RWPE1 (cell line): ENCODE data around the gene DEAF1.
A peak's percentile ranks its signal among the peaks of the same experiment; 100 is the strongest.

Source experiments
- CTCF ChIA-PET: fragments of 350-600 bp; sonication (Branson Sonifier 250); formaldehyde crosslinking; extraction: SDS; loops from one replicate; lab custom pipeline; 2021; lab: Yijun Ruan, JAX
- POLR2A ChIA-PET: fragments of 400-600 bp; formaldehyde crosslinking; extraction: SDS; loops from one replicate; lab custom pipeline; 2020; ENCODE audit warnings: antibody characterized with exemption; ENCODE audit not compliant: low non-redundant PET; lab: Yijun Ruan, JAX
- DNase-seq: peaks from one replicate; pipeline ENCODE4 v3.0.0; 2012; ENCODE audit warnings: low spot score
- H3K27ac ChIP-seq: fragments of 450-650 bp; 2 replicates; pipeline ENCODE4 v1.5.1; 2017
- TF ChIP-seq, protein P1 (sequence below): fragments of 450-650 bp; conservative IDR thresholded peaks from 2 replicates; pipeline ENCODE4 v1.5.1; 2017; ENCODE audit warnings: low read depth, mild to moderate bottlenecking

Gene DEAF1

DNA sequence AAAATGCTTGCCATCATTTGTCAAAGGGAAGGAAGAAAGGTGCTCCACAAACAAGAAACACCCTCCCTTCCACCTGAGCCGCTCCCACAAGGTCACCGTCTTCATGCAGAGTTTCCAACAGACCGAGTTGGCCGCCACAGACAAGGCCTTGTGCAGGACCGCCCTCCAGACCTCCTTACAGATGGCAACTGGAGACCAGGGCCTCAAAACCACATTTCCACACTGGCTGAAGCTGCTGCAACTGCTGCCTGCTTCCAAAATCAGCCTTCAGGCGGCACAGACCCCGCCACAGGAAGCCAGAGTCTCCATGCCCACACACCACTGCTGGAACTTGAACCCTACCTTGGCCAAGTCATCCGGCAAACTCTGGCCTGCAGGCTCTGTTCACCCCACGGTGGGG, 6.3 kb downstream of the DEAF1 start:
- ChIA-PET POLR2A (no interaction called here), CTCF (no interaction called here)
- TF ChIP-seq, protein P1, sequence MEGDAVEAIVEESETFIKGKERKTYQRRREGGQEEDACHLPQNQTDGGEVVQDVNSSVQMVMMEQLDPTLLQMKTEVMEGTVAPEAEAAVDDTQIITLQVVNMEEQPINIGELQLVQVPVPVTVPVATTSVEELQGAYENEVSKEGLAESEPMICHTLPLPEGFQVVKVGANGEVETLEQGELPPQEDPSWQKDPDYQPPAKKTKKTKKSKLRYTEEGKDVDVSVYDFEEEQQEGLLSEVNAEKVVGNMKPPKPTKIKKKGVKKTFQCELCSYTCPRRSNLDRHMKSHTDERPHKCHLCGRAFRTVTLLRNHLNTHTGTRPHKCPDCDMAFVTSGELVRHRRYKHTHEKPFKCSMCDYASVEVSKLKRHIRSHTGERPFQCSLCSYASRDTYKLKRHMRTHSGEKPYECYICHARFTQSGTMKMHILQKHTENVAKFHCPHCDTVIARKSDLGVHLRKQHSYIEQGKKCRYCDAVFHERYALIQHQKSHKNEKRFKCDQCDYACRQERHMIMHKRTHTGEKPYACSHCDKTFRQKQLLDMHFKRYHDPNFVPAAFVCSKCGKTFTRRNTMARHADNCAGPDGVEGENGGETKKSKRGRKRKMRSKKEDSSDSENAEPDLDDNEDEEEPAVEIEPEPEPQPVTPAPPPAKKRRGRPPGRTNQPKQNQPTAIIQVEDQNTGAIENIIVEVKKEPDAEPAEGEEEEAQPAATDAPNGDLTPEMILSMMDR, result no peak
- peak overlapping the region; percentile 13; the same call in 1 of the 2 replicates for H3K27ac ChIP-seq
- DNase-seq, result no peak

DNA sequence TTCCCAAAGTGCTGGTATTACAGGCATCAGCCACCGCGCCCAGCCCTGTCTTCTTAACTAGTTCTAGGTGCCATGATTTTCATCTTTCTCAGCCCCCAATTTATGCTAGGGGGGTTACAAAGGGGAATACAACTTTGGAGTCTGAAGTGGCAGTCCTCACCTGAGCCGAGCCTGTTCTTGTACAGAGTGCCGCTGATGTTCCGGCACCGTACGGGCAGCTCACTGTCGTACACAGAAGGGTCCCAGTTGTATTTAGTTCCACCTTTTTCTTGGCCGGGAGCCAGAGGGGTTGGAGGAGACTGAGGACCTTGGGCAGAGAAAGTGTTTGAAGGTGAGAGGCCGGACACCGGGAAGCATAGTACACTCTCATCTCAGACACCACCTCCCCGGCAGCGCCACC, 7.3 kb downstream of the DEAF1 start:
- ChIA-PET CTCF (interaction anchor here (0.7 kb wide), 1 partner anchor 78 kb away, joined by 3 read pairs; no protein-coding TSS in a partner anchor), POLR2A (no interaction called here)
- no peak for DNase-seq
- no peak overlapping the region for H3K27ac ChIP-seq
- TF ChIP-seq, protein P1, result no peak

DNA sequence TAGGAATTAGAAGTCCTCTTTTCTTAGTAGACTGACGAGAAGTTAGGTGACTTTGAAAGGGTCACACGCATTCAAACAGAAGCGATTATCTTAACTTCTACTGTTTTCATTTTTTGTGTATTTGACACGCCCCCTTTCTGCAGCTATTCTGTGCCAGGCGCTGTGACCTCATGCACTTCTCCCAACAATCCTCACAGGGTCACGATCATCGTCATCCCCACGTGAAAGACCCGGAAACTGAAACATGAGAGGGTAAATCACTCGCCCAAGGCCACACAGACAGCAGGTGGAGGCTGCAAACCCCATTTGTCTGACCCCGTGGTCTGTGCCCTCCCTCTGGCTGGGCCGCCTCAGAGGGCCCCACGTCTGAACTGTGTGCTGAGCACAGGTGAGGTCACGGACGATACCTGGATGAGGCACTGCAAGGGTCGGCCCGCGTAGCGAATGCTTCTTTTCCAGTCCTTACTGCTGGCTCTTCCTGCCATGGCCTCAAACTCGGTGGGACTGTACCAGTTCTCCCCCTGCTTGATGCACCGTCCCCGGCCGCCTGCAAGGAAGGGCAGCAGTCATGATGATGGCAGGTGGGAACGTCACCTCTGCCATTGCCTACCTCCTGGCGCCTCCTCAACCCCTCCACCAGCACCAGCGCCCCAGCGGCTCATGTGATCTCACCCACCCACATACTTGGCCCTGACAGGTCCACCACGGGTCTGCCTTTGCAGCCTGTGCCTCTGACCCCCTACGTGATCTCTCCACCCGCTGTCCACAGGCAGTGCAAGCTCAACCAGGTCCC, 8.4 kb downstream of the DEAF1 start:
- TF ChIP-seq, protein P1, result no peak
- no peak for DNase-seq
- ChIA-PET POLR2A (no interaction called here), CTCF (interaction anchor here (0.6 to 0.7 kb wide), 2 partner anchors 79 to 886 kb away, joined by 3 read pairs; partner anchors contain the start of gene DUSP8)
- H3K27ac ChIP-seq, result peak overlapping the region; percentile 17

DNA sequence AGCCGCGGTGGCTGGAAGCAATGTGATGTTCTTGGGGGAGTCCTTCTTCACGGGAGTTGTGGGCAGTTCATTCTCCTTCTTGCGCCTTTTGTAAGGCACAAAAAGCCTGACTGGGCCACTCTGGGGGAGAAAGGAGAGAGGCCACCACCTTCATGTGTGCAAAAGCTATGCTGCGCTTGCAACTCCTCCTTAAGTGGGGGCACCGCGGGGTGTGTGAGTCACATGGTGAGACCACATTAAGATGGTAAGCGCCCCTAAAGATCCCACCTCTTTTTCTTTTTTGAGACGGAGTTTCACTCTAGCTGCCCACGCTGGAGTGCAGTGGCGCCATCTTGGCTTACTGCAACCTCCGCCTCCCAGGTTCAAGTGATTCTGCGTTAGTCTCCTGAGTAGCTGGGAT, 14.1 kb downstream of the DEAF1 start:
- TF ChIP-seq, protein P1, result no peak
- CTCF ChIA-PET, result no interaction called here
- POLR2A ChIA-PET, result interaction anchor here (0.7 kb wide), 1 partner anchor 259 kb away, joined by 3 read pairs; no protein-coding TSS in a partner anchor
- H3K27ac ChIP-seq, result peak overlapping the region; percentile 4
- DNase-seq, result no peak

DNA sequence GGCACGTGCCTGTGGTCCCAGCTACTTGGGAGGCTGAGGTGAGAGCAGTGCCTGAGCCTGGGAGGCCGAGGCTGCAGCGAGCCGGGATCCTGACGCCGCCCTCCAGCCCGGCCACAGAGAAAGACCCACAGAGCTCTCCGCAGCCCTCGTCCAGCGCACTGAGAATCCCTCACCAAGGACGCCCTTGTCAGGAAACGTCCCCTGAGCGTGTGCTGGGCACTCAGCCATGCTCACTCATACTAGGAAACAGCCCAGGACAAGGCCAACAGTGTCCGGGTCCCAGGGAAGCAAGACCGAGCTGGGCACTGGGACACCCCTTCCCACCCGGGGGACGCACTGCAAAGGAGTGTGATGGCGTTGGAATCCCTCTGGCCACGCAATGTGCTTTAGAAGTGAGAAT, 14.5 kb downstream of the DEAF1 start:
- DNase-seq, result no peak
- TF ChIP-seq, protein P1, result no peak
- ChIA-PET POLR2A (no interaction called here), CTCF (no interaction called here)
- H3K27ac ChIP-seq, result peak overlapping the region; percentile 4

DNA sequence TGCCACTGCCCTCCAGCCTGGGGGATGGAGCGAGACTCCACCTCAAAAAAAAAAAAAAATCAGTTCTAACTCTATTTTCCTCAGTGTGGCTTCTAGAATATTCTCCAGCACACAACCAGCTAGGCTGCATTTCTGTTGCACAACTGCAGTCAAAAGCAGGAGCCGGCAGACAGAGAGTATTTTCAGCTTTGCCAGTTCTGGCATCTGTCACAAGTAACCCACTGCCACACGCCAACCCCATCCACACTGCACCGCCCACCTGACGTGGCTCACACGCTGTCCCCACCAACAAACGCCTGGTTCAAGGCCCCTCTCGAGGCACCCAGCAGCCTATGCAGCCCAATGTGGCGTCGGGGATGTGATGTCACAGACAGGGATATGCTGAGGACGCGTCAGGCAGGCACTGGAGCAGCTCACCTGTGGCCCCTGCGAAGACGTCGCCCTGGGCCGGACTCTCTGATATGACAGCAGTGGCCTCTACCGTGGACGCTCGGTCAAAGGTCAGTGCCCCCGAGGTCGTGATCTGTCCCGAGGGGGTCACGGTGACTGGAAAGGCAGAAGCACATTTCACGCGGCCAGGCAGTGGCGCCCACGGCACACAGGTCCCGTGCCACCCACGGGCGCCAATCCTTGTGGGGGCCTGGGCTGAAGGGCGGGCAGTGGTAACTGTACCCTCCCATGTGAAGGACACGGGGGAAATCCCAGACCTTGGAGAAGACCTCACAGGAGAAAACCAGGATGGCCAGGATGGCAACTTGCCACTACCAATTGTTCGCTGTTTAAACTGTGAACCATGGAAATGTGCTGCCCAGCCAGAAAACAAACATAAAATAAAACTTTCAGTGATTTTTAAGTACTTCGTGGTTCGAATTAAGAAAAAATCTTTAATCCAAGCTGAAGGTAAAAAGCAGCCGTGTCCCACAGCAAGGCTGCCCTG, 15.5 kb downstream of the DEAF1 start:
- ChIA-PET POLR2A (no interaction called here), CTCF (interaction anchor here (0.6 kb wide), 2 partner anchors 48 to 212 kb away, joined by 3 read pairs; no protein-coding TSS in a partner anchor)
- peak overlapping the region; percentile 5 for H3K27ac ChIP-seq
- no peak for DNase-seq
- TF ChIP-seq, protein P1, result no peak
